Midbrain (tissue), 1 donor: ENCODE data around the gene AP4S1.
"Not testable (repeated sequence)": the region's sequence is repeated elsewhere in the genome, so short reads cannot be mapped to it uniquely, and the experiment has no call there.

Source experiments
- DNase-seq: peaks from one replicate; lab custom pipeline; 2025; lab: John Stamatoyannopoulos, UW

Gene AP4S1

GRCh38 chr14:31090883-31091764 lies 65.7 kb downstream of the AP4S1 start:
- DNase-seq = no peak

GRCh38 chr14:31092160-31092708 lies 66.8 kb downstream of the AP4S1 start:
- no peak for DNase-seq

GRCh38 chr14:31093884-31094839 lies 68.7 kb downstream of the AP4S1 start:
- not testable (repeated sequence) for DNase-seq

- not testable (repeated sequence) for DNase-seq
Observed at GRCh38 chr14:31095817-31096216, 70.4 kb downstream of the AP4S1 start.

GRCh38 chr14:31096255-31096654 lies 70.8 kb downstream of the AP4S1 start:
- no peak for DNase-seq

- no peak for DNase-seq
Observed at GRCh38 chr14:31097081-31097480, 71.6 kb downstream of the AP4S1 start.

GRCh38 chr14:31106768-31107167 lies 81.3 kb downstream of the AP4S1 start:
- DNase-seq = no peak

GRCh38 chr14:31109257-31109656 lies 83.8 kb downstream of the AP4S1 start:
- DNase-seq = no peak

GRCh38 chr14:31110872-31111271 lies 85.4 kb downstream of the AP4S1 start:
- DNase-seq = no peak

- no peak for DNase-seq
Observed at GRCh38 chr14:31113794-31114193, 88.3 kb downstream of the AP4S1 start.

- no peak for DNase-seq
Observed at GRCh38 chr14:31118892-31119291, 93.4 kb downstream of the AP4S1 start.

- DNase-seq = no peak
Observed at GRCh38 chr14:31122098-31122611, 96.7 kb downstream of the AP4S1 start.

GRCh38 chr14:31122921-31123320 lies 97.5 kb downstream of the AP4S1 start:
- no peak for DNase-seq

- no peak for DNase-seq
Observed at GRCh38 chr14:31124197-31124596, 98.7 kb downstream of the AP4S1 start.

GRCh38 chr14:31125231-31125630 lies 99.8 kb downstream of the AP4S1 start:
- DNase-seq = no peak

- no peak for DNase-seq
Observed at GRCh38 chr14:31126680-31127079, 101.2 kb downstream of the AP4S1 start.

GRCh38 chr14:31127690-31128089 lies 102.2 kb downstream of the AP4S1 start:
- no peak for DNase-seq

- no peak for DNase-seq
Observed at GRCh38 chr14:31128601-31129526, 103.4 kb downstream of the AP4S1 start.

GRCh38 chr14:31133133-31133532 lies 107.7 kb downstream of the AP4S1 start:
- DNase-seq = no peak

- DNase-seq = no peak
Observed at GRCh38 chr14:31137214-31137889, 111.9 kb downstream of the AP4S1 start.
